ENCODE results near the gene PAF1.

Gene PAF1

GRCh38 chr19:39416152-39417120, 25.5 kb upstream of the PAF1 start:
- no peak for DNase-seq (ENCODE audit: low spot score)

GRCh38 chr19:39415111-39416046, 24.5 kb upstream of the PAF1 start:
- no peak for DNase-seq (ENCODE audit: low spot score)

- DNase-seq (ENCODE audit: low spot score): no peak
Measured at GRCh38 chr19:39413911-39414608, 23.2 kb upstream of the PAF1 start.

DNA sequence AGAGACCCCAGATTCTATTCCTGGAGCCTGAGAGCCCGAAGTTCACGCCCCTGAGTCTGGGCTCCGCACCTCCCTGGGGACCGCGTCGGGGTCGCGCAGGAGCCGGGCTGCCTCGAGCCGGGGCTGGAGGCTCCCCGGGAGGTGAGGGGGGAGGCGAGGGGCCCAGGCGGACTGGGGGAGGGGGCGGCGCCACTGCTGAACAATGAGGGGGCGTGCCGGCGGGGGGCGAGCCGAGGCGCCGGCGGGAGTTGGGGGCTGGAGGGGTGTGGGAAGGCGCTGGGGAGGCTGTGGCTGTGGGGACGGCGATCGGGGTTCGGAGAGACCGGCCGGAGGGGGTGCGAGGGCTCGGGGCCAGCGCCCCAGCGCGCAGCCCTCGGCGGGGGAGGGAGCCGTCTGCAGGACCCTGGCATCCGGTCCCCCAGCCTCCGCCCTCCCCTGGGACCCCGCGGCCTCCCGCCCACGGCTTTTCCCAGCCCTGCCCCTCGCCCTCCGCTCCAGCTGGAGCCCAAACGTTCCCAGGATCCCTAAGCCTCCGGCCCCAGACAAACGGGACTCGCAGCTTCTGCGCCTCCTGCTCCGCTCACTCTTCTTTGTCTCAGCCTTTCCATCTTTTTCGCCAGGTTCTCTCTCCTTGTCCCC, 22.5 kb upstream of the PAF1 start:
- peak; percentile 46 for DNase-seq (ENCODE audit: low spot score)

GRCh38 chr19:39412867-39413271, 22.0 kb upstream of the PAF1 start:
- DNase-seq (ENCODE audit: low spot score): no peak

DNA sequence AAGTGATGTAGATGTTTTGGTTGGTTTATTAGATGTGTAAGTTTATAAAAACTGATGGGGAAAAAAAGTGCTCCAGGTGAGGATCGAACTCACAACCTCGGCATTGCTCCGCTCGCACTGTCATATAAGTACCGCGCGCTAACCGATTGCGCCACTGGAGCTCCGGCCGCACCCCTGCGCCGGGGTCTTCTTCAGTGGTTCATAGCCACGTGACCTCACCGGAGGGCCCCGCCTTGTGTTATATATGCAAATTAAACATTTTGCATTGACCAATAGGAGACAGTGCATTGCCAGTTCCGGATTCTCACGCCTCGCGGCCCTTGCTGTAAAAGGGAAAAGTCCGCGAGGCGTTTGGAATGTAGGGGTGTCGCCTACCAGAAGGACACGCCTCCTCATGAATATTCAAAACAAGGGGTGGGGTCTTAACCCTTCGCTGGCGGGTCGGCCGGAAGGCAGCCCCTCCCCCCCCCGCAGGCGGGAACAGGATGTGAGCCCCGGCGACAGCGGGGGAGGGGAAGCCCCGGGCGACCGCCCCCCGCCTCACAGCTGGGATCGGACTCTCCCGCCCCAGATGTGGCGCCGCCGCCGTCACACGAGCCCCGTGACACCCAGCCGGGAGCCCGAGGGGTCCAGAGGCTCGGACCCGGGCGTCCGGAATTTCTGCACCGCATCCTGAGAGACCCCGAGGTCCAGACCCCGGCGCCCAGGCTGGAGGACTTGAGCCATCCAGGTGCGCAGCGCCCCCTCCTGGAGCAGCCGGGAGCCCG, 21.4 kb upstream of the PAF1 start, which contains the start of gene PLEKHG2:
Gene PLEKHG2, plus strand, starts transcription at position 570 of the 767 bp plus-strand sequence. CDS start 1,418 bp downstream, outside the sequence.
- DNase-seq (ENCODE audit: low spot score): peak; percentile 100

- peak; percentile 97 for DNase-seq (ENCODE audit: low spot score)
Measured at GRCh38 chr19:39411832-39412099, 20.9 kb upstream of the PAF1 start.

DNA sequence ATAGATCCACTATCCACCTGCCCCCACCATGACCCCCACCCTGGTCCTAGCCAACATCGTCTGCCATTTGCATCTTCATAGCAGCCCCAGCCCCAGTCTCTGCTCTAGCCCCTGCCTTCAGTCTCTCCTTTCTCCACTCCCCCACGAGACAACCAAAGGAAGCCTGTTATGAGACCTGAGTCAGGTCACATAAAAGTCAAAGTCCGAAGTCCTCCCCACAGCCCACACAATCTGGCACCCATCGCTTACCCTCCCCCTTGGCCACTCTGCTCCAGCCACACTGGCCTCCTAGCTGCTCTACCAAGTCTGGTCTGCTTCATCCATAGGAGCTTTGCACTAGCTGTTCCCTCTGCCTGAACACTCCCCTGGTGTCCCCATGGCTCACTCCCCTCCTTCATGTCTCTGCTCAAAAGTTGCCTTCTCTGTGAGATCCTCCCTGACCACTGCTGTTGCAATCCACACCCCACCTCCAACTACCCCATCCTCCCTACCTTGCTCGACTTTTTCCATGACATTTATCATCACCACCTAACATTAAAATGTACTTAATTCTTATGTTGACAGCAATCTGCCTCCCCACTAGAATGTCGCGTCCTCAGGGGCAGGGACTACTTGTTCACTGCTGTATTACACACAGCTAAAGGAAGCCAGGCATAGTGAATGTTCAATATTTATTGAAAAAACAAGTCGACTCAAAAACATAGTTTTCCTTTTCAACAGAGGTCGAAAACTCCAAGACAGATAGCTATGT, 20.4 kb upstream of the PAF1 start:
- DNase-seq (ENCODE audit: low spot score): no peak

- DNase-seq (ENCODE audit: low spot score): no peak
Measured at GRCh38 chr19:39410831-39411080, 19.9 kb upstream of the PAF1 start.

- peak; percentile 64 for DNase-seq (ENCODE audit: low spot score)
Measured at GRCh38 chr19:39410017-39410830, 19.3 kb upstream of the PAF1 start.

- DNase-seq (ENCODE audit: low spot score): peak; percentile 60
Measured at GRCh38 chr19:39409208-39410016, 18.5 kb upstream of the PAF1 start.

- DNase-seq (ENCODE audit: low spot score): peak; percentile 46
Measured at GRCh38 chr19:39408392-39409207, 17.7 kb upstream of the PAF1 start.

DNA sequence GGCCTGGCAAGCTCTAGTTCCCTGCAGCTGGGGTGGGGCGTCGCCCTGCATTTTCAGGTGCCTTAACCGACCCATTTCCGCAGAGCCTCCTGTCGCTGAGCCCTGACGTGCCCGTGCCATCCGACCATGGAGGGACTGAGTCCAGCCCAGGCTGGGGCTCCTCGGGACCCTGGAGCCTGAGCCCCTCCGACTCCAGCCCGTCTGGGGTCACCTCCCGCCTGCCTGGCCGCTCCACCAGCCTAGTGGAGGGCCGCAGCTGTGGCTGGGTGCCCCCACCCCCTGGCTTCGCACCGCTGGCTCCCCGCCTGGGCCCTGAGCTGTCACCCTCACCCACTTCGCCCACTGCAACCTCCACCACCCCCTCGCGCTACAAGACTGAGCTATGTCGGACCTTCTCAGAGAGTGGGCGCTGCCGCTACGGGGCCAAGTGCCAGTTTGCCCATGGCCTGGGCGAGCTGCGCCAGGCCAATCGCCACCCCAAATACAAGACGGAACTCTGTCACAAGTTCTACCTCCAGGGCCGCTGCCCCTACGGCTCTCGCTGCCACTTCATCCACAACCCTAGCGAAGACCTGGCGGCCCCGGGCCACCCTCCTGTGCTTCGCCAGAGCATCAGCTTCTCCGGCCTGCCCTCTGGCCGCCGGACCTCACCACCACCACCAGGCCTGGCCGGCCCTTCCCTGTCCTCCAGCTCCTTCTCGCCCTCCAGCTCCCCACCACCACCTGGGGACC, 16.9 kb upstream of the PAF1 start:
- peak; percentile 86 for DNase-seq (ENCODE audit: low spot score)

DNA sequence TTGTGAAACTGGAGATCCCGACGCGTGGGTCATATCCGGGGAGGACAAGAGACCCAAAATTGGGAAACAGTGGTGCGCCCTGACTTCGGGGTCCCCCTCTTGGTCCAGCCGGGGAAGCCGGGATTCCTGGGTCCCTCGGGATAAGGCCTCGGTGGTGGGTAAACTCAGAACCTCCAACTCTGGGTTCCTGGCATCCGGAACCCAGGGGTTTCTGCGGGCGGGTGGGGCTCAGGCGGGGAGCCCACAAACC, 16.4 kb upstream of the PAF1 start:
- no peak for DNase-seq (ENCODE audit: low spot score)

DNA sequence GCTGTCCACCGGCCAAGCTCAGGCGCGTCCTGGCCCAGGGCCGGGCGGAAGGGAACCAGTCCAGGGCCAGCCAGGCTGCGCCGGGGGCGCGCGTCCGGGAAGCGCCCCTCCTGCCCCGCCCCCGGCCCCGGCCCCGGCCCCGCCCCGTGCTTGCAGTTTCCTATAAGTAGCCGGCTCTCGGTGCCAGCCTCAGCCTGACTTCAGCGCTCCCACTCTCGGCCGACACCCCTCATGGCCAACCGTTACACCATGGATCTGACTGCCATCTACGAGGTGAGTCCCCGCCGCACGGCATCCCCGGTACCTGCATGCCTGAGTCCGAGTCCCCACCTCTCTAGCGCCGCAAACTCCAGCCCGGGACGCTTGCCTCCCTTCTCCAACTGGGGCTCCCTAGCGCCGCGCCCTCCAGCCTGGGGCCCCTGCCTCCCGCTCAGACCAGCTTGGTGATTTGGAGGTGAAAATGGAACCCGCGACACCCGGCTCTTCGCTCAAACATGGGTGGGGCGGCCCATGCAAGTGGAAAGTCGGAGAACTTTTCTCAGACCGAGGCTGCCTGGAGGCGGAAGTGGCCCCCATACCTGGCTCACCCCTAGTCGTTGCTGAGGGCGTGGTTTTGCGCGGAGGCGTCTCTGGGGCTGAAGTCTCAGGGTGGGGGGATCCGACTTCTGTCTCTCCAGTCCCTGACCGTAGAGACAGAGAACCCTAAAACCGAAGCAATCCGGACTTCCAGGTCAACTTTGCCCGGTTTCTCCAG, 15.9 kb upstream of the PAF1 start, which contains the start of gene ZFP36:
Gene ZFP36, plus strand, starts transcription at position 192 of the 754 bp plus-strand sequence. Its CDS starts 58 bp downstream, at position 250.
- DNase-seq (ENCODE audit: low spot score): peak; percentile 89

- DNase-seq (ENCODE audit: low spot score): peak; percentile 84
Measured at GRCh38 chr19:39405958-39406655, 15.2 kb upstream of the PAF1 start.

Data from NAMALWA (cell line).